Stimulated activated naive CD8-positive, alpha-beta T cell treated with anti-CD3 and anti-CD28 coated beads, Interleukin-15, Interleukin-2, amounts not matched to agents 100 U/mL and 50 U/mL, for 24 hours (primary cell): ENCODE data around the gene GALNT2.

ENCODE experiments used
- ATAC-seq: fragments of 150-1000 bp; cut with Tn5 transposase; one replicate; pipeline ENCODE4 v1.10.0; 2021
- DNase-seq: peaks from one replicate; pipeline ENCODE4 v3.0.0; 2021

GALNT2 gene

DNA sequence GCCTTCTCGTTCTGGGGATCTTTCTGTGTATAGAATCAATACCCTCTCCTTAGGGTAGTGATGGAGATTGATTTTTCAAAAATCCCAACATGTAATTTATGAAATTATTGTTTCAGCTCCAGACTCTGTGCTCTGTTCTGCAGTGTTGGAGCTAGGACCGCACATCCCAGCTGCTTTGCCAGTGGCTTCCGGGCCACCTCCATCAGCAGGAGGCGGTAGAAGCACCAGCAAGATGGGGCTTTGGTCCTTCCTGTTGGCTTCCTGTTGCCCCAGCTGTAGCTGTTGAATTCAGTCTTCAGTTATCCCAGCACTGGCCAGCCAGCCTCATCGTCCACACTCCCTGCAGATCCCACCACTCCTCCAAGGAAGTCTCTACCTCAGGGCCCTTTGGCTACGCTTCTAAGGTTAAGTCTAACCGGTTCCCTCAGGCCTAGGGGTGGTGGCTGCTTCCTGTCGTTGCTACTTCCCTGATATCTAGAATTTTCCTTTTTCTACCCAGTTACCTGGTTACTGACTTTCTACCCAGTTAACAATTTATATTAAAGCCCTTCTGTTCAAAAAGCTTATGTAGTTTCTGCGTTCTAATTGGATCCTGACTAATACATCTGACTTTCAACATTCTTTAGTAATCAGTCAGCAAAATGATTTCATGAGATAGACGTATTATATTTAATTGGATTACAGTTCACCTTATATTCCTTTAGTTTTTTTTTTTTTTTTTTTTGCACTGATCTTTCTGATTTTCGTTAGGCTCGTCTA lies 24.6 kb downstream of the GALNT2 start:
- DNase-seq: no peak
- no peak for ATAC-seq

- ATAC-seq (no peak), DNase-seq (no peak)
Observed at GRCh38 chr1:230094746-230095145, 27.7 kb downstream of the GALNT2 start.

GRCh38 chr1:230095938-230096337 lies 28.9 kb downstream of the GALNT2 start:
- ATAC-seq: no peak

GRCh38 chr1:230097370-230097769 lies 30.3 kb downstream of the GALNT2 start:
- DNase-seq: no peak
- no peak for ATAC-seq

More at GRCh38 chr1:230095938-230096337, 28.9 kb downstream of the GALNT2 start:
- DNase-seq: no peak

DNA sequence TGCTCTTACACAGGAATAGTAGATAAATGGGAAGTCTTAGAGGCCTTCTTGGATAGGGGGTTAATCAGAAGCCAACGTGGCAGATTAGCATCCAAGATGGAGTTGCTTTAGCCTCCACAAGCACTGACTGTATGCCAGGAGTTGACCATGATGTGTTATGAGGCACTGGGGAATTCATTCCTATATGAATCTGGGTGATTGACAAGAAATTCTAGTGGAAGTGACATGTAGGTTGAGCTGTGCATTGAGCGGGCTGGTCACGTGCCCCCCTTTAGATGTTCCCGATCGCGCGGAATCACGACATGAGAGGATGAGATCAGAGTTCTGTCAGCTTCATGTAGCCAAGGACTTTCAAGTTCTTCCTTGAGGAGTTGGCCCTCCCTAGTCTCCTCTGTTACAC lies 31.7 kb downstream of the GALNT2 start:
- DNase-seq (no peak), ATAC-seq (no peak)

GRCh38 chr1:230099465-230099864 lies 32.4 kb downstream of the GALNT2 start:
- no peak for ATAC-seq
- DNase-seq: no peak

- ATAC-seq: no peak
- no peak for DNase-seq
Observed at GRCh38 chr1:230100932-230101331, 33.9 kb downstream of the GALNT2 start.

- DNase-seq: no peak
- no peak for ATAC-seq
Observed at GRCh38 chr1:230101556-230101955, 34.5 kb downstream of the GALNT2 start.

DNA sequence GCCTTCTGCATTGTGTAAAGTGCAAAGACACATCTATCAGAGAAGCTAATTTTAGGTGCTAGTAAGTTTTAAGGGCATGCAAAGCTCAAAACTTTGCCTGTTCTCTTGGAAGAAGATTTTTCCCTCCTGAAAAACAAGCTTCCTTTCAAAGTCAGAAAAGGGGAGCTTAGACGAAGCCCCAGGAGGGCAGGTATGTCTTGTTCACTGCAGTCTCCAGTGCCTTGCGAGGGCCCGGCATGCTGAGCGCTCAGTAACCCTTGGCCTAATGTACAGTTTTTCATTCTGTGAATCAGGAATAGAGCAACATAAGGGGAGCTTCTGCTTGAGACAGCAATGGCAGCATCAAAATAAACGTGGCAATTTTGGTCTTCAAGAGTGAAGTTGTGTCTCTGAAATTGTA lies 35.0 kb downstream of the GALNT2 start:
- no peak for DNase-seq
- ATAC-seq: no peak

DNA sequence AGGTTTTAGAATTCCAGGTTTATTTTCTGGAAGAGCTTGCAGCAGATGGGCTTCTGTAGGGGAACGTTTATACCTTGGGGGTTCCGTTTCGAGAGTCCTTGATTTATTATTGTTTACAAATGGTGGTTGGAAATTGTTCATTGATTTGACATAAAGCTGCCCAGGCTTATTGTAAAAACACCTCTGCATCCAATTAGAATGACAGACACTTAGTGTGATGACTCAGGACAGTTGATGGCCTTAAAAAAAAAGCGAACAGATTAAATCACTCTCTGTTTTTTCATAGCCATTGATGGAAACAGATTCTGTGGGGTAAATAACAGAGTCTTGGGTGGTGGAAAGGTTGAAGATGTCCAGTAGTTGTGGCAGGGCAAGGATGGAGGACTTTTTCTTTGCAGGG lies 35.4 kb downstream of the GALNT2 start:
- no peak for DNase-seq
- no peak for ATAC-seq

DNA sequence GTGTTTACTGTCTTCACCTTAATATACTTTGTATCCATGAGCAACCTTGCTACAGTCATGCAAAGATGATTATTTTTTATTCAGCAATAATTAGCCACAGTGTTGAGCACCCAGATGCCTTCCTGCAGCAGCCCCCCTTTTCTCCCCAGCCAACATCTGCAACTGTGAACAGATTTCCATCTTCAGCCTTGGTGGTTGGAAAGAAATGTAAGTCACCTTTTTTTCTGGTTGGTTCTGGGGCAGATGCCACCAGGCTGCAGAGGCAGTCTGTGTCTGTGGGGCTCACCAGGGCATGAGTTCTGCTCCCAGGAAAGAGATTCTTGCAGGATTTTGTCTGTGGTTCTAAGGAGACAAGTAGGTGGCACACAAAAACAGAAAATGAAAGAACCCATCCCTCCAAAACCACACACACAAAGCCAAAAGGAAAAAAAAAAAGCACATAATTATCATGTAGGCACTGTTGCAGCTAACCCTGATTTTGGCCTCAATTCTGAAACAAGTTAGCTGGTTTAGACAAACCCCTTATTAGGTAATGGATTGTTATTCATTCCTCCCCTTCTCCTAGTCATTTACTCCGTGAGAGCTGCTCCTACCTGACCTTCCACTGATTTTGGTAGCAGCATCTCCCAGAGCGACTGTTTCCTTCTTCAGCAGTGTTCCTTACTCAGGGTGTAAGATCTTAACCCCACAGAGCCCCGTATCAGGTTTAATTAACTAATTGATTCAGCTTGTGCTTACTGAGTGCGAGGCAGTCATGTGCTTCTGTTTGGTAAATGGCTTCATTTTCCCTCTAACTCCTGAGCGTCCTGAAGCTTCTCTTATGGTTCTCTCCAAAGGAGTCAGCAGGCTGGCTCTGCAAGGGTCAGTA lies 36.5 kb downstream of the GALNT2 start:
- no peak for DNase-seq
- ATAC-seq: peak; percentile 48

DNA sequence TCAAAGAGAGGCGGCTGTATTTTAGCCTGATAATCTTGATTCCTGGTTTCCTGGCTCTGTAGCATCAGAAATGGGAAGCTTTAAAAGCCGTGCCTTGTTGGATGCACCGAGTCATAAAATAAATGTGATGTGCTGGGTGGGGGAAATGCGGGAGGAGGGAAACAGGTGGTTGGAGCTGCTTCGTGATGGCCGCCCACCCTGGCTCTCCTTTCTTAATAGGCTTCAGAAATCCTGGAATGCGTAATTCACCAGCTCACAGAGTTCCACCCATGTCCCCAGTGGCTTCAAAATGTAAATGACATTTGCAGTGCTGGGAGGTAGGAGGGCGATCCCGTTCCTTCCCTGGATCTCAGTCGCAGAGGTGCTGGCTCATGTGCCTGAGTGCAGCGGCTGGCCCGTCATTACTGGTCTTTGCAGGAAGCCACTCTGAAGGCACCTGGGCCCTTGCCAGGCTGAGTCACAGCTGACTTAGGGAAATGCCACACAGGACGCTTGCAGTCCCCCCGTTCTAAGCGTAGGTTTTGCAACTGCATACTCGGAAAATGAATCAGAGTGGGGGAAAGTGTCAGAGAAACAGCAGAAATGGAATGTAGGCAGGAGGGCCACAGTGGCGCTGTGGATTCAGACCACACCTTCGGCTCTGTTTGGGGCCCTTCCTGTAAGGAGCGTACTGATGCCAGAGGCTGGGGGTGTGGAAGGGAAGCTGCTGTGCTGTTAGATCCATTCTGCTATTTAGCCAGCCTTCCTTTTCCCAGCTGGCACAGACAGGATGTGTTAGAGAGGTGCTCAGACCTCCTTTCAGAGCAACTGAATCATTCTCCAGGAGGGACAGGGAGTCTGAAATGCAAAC lies 37.6 kb downstream of the GALNT2 start:
- DNase-seq (peak; percentile 86), ATAC-seq (peak; percentile 84)

DNA sequence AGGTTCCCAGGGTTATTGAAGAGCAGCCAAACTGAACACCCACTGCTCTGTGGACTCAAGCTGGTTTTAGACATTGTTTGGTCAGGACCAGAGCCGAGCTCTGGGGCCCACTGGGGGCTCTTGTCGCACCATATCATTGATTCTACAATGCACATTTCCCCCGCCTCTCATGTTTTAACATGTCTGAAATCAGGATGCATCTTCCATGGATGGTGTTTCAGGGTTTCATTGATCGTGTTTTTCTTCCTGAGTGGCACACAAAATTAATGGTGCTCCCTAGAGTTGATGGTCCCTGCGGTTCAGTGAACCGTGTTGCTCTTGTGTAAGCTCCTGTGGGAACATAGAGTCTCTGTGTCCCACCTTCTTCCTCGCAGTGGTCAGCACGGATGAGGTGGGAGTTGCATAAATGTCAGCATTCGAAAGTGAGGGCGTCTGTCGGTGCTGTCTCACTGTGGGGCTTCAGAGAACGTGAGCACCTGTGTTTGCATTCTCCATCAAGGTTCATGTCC lies 38.3 kb downstream of the GALNT2 start:
- DNase-seq (no peak), ATAC-seq (no peak)

- ATAC-seq (peak; percentile 6), DNase-seq (no peak)
Observed at GRCh38 chr1:230105754-230106625, 39.0 kb downstream of the GALNT2 start.

- DNase-seq: no peak
- no peak for ATAC-seq
Observed at GRCh38 chr1:230107941-230108340, 40.9 kb downstream of the GALNT2 start.

- DNase-seq: no peak
- no peak for ATAC-seq
Observed at GRCh38 chr1:230108580-230108979, 41.5 kb downstream of the GALNT2 start.

GRCh38 chr1:230109066-230109465 lies 42.0 kb downstream of the GALNT2 start:
- DNase-seq (no peak), ATAC-seq (no peak)

- ATAC-seq: peak; percentile 95
- DNase-seq: peak; percentile 81
Observed at GRCh38 chr1:230109895-230110667, 43.0 kb downstream of the GALNT2 start.

- ATAC-seq: no peak
Observed at GRCh38 chr1:230110971-230111370, 43.9 kb downstream of the GALNT2 start.

GRCh38 chr1:230112131-230112701 lies 45.2 kb downstream of the GALNT2 start:
- ATAC-seq: no peak

More at GRCh38 chr1:230110971-230111370, 43.9 kb downstream of the GALNT2 start:
- no peak for DNase-seq

More at GRCh38 chr1:230112131-230112701, 45.2 kb downstream of the GALNT2 start:
- no peak for DNase-seq
